ENCODE data around the gene ASIC1. TPM values are rescaled to one million over a fixed set of nuclear protein-coding genes. Genes with fewer than 3 reads are reported as not detected.

Gene ASIC1
- total and polyA plus RNA-seq, 7 donors: 1.3 to 6.9 (median 4.2) TPM; not detected in 1

DNA sequence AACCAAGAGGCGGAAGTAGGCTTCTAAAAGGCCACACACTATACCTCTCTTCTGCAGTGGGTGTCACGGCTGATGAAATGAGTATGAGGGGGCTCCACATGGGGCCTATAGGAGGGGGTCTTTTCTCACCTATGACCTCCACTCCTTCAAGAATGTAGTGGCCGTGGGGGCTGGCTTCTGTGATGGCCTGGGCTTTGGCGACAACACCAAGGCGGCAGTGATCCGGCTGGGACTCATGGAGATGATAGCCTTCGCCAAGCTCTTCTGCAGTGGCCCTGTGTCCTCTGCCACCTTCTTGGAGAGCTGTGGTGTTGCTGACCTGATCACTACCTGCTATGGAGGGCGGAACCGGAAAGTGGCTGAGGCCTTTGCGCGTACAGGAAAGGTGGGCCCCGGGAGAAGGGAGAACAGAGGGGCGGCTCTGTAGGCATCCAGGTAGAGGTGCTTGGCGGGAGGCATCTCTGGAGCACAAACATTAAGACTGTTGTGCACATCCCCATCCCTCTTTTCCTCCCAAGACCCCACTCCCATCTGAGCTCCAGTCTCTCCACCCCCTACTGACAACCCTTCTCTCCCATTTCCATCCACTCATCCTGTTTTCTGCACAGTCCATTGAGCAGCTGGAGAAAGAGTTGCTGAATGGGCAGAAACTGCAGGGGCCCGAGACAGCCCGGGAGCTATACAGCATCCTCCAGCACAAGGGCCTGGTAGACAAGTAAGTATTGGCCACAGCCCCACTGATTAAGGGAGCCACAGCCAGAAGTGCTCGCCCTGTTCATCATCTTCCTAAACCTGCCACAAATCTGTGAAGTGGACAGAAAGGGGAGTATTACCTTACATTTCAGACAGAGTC, 50.2 kb downstream of the ASIC1 start:
- peak; percentile 52 for DNase-seq
- Histone ChIP-seq H3K4me3 (no peak overlapping the region), H3K36me3 (no peaks in the 10 kb centered on the region), H3K4me1 (peaks cover 0 to 36% (median 24%) of the 10 kb centered on the region in 4 donors), H3K27me3 (no peaks in the 10 kb centered on the region), H3K9me3 (no peaks in the 10 kb centered on the region), H3K27ac (no peak overlapping the region)
- intact Hi-C loops (cut with DNase I): no loop called here
- 96 to 97% methylated on average over 17 of the region's 17 CpGs for WGBS, 2 donors
- no peak for TF ChIP-seq EP300 (IDR thresholded peaks at IDR 0.05)
- no peak for TF ChIP-seq POLR2A (IDR thresholded peaks at IDR 0.05)
- TF ChIP-seq, protein P1, sequence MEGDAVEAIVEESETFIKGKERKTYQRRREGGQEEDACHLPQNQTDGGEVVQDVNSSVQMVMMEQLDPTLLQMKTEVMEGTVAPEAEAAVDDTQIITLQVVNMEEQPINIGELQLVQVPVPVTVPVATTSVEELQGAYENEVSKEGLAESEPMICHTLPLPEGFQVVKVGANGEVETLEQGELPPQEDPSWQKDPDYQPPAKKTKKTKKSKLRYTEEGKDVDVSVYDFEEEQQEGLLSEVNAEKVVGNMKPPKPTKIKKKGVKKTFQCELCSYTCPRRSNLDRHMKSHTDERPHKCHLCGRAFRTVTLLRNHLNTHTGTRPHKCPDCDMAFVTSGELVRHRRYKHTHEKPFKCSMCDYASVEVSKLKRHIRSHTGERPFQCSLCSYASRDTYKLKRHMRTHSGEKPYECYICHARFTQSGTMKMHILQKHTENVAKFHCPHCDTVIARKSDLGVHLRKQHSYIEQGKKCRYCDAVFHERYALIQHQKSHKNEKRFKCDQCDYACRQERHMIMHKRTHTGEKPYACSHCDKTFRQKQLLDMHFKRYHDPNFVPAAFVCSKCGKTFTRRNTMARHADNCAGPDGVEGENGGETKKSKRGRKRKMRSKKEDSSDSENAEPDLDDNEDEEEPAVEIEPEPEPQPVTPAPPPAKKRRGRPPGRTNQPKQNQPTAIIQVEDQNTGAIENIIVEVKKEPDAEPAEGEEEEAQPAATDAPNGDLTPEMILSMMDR (IDR thresholded peaks at IDR 0.05): no peak
- TF ChIP-seq POLR2AphosphoS5 (IDR thresholded peaks at IDR 0.05): no peak

DNA sequence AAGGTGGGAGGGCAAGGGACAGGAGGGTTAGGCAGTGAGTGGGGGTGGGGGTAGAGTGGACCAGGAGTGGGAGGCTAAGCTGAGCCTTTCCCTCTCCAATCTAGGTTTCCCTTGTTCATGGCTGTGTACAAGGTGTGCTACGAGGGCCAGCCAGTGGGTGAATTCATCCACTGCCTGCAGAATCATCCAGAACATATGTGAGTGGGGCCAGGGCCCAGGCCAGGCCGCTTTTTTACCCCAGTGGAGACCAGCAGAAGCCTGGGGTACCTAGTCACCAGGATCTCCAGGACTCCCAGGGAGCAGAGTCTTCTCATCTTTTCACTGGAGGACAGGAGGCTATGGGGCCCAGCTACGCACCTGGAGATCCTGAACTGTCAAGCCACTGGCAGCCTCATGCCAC, 51.9 kb downstream of the ASIC1 start:
- no peaks in the 10 kb centered on the region for H3K36me3 ChIP-seq
- intact Hi-C loops (cut with DNase I): no loop called here
- H3K9me3 ChIP-seq: no peaks in the 10 kb centered on the region
- H3K27ac ChIP-seq: peak overlapping the region in 1 of 4 donors; percentile 85
- 92 to 95% methylated on average over 3 of the region's 3 CpGs for WGBS, 2 donors
- no peak for DNase-seq
- no peak overlapping the region for H3K4me3 ChIP-seq
- H3K27me3 ChIP-seq: no peaks in the 10 kb centered on the region
- no peak for TF ChIP-seq POLR2AphosphoS5 (IDR thresholded peaks at IDR 0.05)
- TF ChIP-seq EP300 (IDR thresholded peaks at IDR 0.05): no peak
- TF ChIP-seq, protein P1 (IDR thresholded peaks at IDR 0.05): no peak
- no peak for TF ChIP-seq POLR2A (IDR thresholded peaks at IDR 0.05)
- H3K4me1 ChIP-seq: peaks cover 0 to 42% (median 30%) of the 10 kb centered on the region in 4 donors

DNA sequence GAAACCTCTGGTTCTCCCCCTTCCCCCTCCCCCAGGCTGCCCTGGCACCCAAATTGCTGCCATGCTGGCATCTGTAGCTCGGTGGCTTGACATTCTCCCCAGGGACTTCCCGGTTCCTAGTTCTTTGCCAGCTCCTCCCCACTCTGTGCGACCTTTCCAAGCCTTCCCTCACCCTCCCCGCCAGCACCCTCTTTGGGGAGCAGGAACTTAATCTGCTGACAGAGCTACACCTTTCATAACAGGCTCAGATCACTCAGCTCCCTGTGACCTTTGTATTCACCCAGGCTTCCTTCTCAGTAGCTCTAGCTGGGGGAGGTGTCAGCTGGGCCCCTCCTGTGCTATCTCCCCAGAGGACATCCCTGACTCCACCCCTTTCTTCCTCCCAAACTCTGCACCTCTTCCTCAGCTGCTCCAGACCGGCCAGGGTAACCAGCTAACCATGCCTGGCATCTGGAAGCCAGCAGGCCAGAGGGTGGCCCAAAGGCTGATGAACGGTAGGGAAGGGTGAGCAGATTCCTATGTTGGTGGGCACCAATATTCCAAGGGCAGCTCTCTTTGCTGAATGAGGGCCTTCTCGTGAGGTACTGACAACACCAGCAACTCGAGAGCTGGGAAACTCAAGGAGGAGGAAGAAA, 52.8 kb downstream of the ASIC1 start:
- Histone ChIP-seq H3K36me3 (no peaks in the 10 kb centered on the region), H3K9me3 (no peaks in the 10 kb centered on the region), H3K4me1 (peaks cover 0 to 41% (median 30%) of the 10 kb centered on the region in 4 donors), H3K27me3 (no peaks in the 10 kb centered on the region), H3K4me3 (no peak overlapping the region), H3K27ac (peak overlapping the region; percentile 61 to 85 (median 74))
- peak; percentile 68 for DNase-seq
- TF ChIP-seq POLR2AphosphoS5 (IDR thresholded peaks at IDR 0.05) (no peak), EP300 (IDR thresholded peaks at IDR 0.05) (no peak), POLR2A (IDR thresholded peaks at IDR 0.05) (no peak)
- TF ChIP-seq, protein P1 (IDR thresholded peaks at IDR 0.05): no peak
- 18 to 40% methylated on average over 8 of the region's 8 CpGs for WGBS, 2 donors
- intact Hi-C loops (cut with DNase I): loop anchor here (2.0 kb wide), 2 partner anchors 25 to 65 kb away; partner anchors contain the start of gene SMARCD1

DNA sequence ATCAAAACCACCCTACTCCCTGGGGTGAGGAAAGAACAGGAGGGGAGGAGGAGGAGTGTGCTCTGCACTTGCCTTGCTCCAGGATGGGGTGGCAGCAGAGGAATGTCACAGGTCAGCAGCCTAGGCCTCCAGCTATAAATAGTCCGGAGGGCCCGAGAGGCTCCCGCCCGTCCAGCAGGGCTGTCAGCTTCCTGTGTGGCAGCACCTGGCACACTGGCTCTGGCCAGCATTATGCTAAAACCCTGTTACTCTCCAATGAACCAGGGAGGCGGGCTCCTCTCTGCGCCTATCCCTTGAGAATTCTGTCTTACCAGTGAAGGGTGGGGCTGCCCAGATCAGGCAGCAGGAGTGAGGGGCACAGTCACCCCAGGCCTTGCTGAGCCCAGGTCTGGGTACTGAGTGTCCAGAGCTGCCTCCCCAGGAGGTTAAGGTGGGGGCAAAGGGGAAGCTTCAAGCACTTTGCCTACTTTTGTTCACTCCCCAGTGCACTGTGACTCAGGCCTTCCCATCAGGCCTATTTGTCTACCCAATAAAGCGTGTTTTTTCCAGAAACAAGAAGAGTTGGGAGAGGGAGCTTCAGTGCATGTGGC, 53.5 kb downstream of the ASIC1 start:
- Histone ChIP-seq H3K4me1 (peaks cover 0 to 41% (median 29%) of the 10 kb centered on the region in 4 donors), H3K27ac (peak overlapping the region; percentile 61 to 85 (median 74)), H3K4me3 (peak overlapping the region in 2 of 4 donors; percentile 31 to 36), H3K36me3 (peaks cover 0 to 4% (median 0%) of the 10 kb centered on the region in 4 donors), H3K9me3 (no peaks in the 10 kb centered on the region), H3K27me3 (no peaks in the 10 kb centered on the region)
- TF ChIP-seq, protein P1 (IDR thresholded peaks at IDR 0.05): no peak
- TF ChIP-seq POLR2AphosphoS5 (IDR thresholded peaks at IDR 0.05) (no peak), POLR2A (IDR thresholded peaks at IDR 0.05) (no peak), EP300 (IDR thresholded peaks at IDR 0.05) (no peak)
- intact Hi-C loops (cut with DNase I): loop anchor here (1.0 to 2.0 kb wide), 3 partner anchors 26 to 64 kb away; partner anchors contain the start of genes CERS5 and SMARCD1
- 13 to 28% methylated on average over 7 of the region's 7 CpGs for WGBS, 2 donors
- DNase-seq: peak; percentile 80
